HG02884 (cell line): ENCODE data around the gene CPA1.

ENCODE experiments used
- ATAC-seq: cut with Tn5 transposase; IDR thresholded peaks from one replicate; pipeline ENCODE4 v1.9.1; 2021; ENCODE audit warnings: mild to moderate bottlenecking, moderate library complexity; ENCODE audit not compliant: unreplicated experiment

CPA1 gene

DNA sequence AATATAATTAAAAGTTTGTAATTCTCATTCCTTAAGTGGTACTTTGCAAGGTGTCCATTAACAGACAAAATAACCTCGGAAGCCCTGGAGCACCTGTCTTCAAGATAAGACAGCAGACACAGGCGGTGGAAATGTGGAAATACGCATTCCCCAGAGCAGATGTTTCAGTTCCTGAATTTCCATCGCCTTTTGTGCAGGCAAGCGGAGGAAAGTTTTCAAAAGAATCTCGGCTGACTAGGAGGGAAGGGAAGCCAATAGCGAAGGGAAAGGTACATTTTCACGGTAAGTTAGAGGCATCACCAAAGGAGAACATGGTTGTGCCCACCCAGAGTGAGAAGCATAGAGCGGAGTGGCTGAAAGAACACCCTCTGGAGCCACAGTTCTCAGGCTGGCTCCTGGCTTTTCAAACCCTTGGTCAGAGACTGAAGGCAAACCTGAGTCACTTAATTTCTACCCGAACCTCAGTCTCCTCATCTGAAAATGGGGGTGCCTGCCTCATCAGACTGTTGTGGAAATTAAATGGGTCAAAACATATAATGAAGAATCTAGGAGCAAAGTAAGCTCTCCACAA lies 13.6 kb downstream of the CPA1 start:
- no peak for ATAC-seq

DNA sequence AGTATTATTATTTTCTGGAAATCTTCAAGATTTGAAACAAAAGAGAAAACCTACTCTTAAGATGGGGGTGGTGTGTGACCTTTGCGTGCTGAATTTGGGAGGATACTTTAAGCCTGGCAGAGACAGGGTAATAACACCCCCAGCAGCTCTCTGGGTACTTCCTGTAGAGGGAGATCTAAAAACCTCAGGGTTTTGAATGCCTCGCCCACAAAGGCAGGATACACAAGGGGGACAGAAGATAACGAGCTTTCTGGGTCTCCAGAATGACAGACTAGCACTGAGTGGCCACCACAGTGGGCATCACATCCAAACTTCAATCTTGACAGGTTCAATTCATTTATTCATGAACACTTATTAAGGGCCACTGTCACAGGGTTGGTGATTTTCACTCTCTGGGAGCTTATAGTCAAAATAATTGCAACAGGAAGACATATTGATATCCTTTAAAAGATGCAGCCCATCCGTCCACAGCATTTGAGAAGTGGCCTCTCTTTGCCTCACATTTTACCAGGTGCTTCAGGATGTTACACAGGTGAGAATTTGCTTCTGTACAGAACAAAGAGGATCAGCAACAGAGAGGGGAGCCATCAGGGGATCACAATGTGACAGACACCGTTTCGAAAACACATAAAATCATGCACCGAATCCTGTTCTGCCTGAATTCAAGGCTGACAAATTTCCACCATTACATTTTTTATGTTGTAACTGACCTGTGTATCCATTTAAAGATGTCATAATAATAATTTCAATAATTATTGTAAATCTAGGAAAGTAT lies 14.3 kb downstream of the CPA1 start:
- no peak for ATAC-seq

DNA sequence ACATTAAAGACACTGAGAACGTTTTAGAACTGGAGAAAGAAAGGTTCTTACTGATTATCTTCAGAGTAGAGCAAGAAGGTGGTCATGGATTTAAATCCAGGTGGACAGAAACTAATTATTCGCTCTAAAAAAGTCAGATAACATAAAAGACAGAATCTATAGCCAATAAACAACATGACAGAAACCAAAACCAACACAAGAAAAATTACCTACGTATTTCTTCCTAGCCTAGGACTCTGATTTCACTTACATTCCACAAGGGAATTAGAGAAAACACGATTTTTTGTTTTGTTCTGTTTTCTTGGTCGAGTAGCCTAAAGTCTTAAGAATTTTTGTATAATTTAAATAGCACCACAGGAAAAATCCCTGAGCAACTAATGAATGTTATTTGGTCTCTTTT lies 15.1 kb downstream of the CPA1 start:
- ATAC-seq, result no peak

DNA sequence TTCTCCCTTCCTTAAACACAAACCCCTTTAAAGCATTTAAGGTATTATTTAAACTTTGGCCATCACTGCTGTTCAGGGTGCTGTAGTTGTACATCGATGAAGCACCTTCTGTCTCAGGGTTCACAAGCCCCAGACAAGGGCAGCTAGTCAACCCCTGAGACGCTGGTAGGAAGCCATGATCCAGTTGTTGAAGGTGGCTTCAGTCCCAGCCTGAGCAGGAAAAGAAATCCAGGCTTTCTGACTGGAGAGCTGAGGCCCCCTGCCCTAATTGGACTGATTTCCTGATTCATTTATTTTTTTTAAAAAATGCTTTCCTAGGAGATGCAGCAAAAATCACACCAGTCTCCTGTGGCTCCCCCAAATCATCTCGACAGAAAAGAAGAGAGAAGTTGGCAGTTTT lies 15.8 kb downstream of the CPA1 start:
- no peak for ATAC-seq

DNA sequence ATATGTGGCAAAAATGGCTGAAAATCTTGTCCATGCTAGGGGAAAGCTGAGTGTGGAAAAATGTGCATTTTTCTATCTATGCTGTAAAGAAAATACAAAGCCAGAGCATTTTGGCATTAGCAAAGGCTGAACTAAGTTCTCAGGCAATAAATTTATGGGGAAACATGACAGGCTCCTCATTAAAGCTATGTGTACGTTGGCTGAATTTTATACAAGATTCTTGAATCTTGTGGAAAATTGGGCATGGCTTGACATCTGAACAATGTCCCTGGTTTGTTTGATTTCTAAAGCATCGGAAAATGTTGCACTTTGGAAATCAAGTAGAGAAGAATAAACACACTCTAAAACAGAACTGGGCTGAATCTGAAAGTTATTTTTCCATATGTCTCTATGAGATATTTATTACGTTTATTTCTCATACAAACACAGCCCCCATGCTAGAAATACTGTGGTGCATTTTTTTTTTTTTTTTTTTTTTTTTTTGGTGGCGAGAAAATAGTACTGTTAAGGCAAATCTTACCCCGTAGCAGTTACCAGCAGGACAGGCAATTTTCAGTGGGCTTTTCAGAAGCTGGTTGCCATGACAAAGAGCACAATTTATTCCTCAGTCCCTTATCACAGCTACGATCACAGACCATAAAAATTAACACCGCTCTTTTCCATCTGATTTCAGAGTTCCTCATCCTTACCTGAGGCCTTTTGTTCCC lies 16.9 kb downstream of the CPA1 start:
- no peak for ATAC-seq

DNA sequence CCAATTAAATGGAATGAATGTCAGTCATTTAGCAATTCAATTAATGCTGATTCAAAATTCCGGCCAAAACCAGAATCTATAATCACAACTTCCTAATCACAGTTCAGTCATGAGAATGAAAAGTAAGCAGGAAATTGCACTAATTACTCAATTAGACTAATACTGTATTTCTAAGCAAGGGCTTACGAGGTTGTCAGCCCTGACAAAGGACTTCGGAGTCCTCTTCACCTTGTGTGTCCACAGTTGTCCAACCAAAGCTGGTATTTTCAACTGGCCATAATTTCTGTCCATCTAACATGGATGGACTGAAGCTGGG lies 17.4 kb downstream of the CPA1 start:
- no peak for ATAC-seq

DNA sequence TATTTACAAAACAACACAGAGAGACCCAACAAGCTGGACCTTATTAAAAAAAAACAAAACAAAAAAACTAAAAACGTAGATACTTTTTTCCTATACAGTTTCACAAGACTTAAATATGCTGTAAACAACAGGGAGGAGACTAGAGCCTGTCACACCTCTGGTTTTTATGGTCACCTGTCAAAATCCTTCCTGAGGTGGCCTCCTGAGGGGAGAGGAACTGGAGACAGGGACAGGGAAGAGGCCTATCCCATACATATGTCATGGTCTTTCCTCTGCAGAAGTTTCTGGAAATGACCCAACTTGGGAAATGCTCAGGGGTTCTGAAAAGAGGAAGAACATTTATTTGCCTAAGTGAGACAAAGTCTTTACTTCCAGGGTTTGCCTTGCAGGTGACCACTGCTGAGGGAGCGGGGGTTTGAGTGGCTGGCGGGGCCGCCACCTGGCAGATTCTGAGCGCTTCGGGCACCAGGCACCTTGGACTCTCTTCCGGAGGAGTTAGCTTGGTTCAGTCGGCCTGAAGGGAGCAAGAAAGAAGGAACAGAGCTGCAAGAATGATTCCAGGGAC lies 18.3 kb downstream of the CPA1 start:
- no peak for ATAC-seq

DNA sequence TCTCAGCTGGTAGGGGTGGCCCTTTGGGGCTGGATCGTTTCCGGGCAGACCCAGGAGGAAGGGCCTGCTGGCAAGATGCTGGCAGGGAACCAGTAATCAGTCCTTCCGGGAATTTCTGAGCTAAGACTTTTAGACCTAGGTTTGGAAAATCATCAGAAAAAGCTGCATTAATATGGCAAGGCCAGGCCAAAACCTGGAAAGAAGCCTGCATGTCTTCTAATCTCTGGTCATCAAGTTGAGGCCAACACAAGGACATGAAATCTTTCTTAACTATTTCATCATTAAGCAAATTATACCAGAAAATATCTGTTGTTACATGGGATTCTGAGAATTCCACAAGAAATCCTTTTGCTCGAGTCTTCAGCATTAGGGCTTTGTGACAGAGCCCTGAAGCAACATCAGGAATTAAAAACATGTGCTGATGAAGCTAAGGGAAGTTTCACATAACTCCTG lies 19.9 kb downstream of the CPA1 start:
- ATAC-seq, result no peak

DNA sequence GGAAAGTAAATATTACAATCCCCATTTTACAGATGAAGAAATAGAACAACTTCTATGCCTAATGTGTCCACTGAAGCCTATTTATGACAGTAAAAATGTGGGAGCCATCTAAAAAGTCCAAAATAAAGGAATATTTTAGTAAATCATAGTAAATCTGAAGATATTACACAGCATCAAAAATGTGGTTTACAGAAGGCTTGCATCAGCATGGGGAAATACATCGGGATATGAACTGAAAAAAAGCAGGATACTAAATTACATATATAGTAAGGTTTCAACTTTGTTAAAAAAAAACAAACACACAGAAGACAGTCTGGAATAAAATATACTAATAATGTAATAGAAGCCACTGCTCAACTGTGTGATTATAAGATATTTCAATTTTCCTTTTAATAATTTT lies 20.8 kb downstream of the CPA1 start:
- ATAC-seq, result no peak

DNA sequence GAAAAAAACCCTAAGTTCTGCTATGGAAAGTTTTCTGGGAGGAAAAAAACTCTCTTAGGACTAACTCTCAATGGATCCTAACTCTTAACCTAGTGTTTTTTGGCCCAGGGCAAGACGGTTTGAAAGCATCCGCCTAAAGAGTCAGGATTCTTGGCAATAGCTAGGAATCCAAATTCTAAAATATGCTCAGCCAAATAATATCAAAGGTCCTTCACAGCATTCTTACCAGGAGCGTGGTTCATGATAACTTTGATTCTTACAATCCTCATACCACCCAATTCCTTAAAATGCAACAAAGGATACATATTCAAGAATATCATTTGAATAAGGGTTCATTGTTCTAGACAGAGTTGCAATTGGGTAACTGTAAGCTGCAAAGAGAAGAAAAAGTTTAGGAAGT lies 21.3 kb downstream of the CPA1 start:
- no peak for ATAC-seq

DNA sequence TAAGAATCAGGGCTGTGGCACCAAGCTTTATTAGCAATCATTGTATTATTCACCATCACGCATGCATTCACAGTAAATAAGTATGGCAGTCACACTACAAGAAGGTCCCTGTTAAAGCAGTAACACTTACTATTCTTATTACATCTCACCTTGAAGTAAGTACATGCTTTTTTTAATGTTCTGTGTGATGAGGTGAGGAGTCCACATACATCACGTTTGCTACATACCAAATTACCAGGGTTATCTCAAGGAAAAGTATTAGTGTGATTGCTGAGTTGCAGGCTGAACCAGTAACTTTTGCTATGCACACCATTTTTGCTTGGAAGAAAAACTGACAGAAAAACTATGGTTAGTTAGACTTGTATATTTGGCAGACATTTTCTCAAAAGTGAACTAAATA lies 24.7 kb downstream of the CPA1 start:
- no peak for ATAC-seq

DNA sequence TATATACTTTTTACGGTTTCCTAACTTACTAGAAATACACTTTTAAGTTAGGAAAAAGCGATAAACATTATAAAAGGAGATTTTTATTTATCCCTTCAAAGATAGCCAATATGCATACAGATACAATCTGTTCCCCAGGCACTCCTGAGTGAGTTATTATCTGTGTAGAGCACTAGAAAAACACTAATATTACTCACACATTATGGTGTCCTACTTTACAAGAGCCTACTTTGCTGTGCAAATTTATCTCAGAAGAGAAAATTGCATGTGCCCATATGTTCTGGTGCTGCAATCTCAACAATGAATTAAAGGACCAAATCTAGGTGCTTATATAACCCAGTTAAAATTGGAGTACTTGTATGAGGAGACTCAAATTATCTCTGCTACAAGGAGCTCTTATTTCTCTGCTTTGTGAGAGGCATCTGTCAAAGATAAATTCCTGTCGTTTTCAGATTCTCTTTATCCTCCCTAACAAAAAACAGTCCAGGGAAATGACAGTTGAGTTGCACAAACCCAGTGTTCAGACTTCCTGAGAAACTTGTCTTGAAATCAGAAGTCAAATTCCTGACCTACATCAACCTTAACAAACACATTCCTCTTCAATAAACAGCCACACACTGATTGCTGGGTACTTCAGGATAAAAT lies 28.9 kb downstream of the CPA1 start:
- no peak for ATAC-seq

DNA sequence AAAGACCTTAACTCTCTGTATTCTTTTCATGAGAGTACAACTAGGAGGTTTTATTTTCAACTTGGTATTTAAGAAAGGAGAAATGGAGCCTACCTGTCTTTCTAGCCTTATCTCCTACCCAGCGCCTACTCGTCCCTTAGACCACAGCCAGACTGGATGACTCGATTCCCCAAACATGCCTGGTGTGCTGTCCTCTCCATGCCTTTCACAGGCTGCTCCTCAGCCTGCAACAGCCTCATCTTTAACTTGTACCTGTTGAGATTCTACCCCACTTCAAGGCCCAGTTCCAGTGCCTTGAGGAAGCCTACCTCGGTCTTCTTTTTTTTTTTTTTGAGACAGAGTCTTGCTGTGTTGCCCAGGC lies 29.4 kb downstream of the CPA1 start:
- ATAC-seq, result no peak

DNA sequence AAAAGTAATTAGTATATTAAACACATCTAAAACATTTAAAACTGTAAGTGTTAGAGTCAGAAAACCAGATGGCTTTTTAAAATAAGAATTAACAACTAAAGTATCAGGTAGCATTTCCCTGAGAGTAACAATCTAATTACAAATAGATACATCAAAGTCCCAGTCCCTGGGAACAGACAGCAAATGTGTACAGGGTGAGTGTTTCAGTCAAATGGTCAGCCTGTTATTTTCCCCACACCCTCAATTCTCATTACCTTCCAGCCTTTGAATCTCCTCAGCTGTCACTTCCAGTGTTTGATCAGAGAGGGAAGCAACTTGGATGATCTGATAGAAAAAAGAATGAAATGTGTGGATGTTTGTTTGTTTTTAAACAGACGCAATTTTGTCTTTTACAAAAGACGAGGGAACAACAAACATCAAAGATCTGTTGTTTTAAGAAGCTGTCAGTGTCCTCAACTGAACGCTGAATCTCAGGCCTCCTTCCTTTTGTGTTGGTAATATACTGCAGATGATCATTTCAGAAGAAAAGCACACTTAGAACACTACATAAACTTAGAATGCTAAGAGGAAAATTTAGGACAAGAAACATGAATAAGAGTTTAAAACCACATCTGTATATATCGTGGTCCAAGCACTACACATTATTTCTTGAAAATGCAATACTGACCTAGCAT lies 30.7 kb downstream of the CPA1 start:
- no peak for ATAC-seq

DNA sequence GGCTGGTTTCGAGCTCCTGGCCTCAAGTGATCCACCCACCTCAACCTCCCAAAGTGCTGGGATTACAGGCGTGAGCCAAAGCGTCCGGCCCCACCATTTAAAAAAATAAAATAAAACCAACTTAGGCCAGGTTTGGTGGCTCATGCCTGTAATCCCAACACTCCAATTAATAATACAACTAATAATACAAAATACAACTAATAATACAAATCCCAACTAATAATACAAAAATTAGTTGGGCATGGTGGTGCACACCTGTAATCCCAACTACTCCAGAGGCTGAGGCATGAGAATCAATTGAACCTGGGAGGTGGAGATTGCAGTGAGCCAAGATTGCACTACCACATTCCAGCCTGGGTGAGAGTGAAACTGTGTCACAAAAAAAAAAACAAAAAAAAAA lies 32.9 kb downstream of the CPA1 start:
- no peak for ATAC-seq

DNA sequence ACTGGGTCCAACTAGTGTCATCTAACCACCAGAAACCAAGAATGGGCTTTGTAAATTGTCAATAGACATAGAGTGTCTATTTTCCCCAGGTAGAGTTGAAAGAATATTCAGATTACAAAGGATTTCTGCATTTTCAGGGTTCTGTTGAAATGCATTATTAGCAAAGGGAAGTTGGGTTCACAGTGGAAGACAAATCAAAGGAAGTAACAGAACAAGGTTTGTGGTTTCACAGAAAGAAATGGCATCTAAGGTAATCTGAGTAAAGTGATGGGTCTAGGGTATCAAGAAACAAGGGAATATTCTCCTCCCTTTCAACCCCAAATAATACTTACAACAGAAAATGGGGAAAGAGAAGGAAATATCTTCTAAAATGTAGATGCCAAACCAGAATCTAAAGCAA lies 34.7 kb downstream of the CPA1 start:
- ATAC-seq, result no peak

DNA sequence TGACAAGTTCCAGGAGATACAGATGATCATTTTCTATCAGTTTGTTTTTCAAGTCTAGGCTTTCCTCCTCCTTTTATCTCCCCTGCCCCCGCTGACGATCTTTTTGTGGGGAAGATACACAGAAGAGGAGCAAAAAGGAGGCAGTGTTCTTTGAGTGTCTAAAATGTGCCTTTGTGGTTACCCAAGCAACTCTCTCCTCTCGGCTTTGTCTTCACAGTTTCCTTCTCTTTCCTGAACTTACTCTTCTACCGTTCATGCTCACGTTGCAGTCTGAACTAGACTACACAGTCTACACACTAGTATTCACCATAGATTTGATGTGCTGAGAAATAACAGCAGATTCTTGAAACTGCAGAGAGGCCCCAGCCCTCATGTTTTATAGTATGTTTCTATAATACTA lies 36.9 kb downstream of the CPA1 start:
- no peak for ATAC-seq

DNA sequence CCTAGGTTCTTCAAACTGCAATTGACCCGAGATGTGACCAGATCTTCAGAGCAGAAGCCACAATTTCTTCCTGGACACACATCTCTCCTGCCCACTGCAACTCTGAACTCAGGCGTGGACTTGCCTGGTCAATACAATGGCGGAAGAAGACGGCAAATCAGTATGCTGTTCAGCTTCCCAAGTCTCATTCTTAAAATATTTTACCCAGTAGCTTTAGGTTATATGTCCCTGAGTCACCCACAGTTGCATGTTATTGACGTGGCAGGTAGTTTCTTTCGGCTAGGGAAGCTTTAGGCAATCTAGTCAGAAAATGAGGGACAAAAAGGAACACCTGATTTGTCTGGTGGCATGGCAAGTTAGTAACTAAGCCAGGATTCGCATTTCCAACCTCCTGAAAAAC lies 38.0 kb downstream of the CPA1 start:
- ATAC-seq, result no peak

DNA sequence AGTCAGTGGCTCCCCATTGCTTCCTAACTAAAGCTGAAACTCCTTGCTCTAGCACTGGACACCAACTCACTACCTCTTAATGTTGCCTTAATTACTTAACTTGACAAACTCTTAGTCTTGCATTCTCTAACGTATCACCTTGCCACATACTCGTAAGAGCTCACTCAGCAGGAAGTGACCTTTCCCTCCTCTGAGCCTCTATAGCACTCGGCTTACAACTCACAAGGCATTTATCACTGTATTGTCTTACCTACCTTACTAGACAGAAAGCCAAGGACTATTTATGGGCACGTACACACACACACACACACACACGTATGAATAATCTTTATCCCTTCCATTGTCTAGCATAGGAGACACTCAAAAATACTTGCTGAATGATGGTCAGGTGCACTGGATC lies 39.4 kb downstream of the CPA1 start:
- no peak for ATAC-seq

DNA sequence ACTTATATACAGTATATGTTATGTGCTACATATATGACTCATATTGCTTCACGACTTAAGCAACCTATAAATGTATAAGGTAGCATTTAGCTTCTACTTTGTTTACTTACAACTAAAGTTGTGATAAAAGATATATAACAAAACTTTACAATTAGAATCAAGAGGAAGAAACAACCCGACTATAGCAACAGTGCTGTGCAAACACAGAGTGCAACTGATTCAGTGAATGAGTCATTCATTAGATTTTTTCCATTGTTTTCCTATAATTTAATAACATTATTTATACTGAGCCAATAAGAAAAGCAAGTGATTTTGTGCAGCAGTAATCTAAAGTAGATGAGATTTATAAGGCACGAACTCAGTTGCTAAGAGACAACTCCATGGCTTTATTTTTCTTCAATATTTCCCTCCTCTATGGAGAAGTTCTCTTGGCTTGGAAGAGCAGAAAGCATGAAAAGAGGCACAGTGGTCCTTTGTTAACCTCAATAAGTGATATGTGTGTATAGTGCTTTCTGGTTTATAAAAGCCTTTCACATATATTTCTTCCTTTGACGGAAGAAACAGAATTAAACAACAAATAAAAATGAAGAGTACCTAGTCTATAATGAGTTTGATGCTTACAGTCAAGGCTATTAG lies 40.8 kb downstream of the CPA1 start:
- no peak for ATAC-seq

DNA sequence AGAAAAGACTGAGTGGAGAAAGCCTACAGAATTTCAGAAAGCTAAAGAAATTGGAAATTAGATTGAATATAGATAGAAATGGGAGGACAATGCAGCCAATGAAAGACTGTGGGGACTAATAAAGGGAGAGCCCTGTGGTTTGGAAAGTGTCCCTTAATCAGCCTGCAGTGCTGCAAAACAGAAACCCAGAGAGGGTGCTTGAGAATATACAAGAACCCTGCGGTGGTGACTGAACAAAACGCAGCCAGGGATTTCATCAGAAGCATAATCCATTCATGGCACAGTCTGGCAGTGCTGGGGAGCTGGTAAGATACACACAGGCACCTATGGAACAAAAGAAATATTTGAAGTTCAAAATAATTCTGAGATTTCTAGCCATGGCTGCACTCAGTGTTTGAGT lies 41.4 kb downstream of the CPA1 start:
- ATAC-seq, result no peak
